Measurements from ENCODE around the gene HIF1A. TPM values are rescaled to one million over a fixed set of nuclear protein-coding genes. Genes with fewer than 3 reads are reported as not detected.
"Not testable (repeated sequence)": the region's sequence is repeated elsewhere in the genome, so short reads cannot be mapped to it uniquely, and the experiment has no call there.

HIF1A gene
- polyA plus RNA-seq, 1 donor: 53.5 TPM

GRCh38 chr14:61673305-61673704 is 22.0 kb upstream of the HIF1A start:
- DNase-seq (ENCODE audit: low read depth): no peak

GRCh38 chr14:61675291-61675690 is 20.0 kb upstream of the HIF1A start:
- no peak for DNase-seq (ENCODE audit: low read depth)

- no peak for DNase-seq (ENCODE audit: low read depth)
These were observed 17.8 kb upstream of the HIF1A start for GRCh38 chr14:61677479-61677878.

DNA sequence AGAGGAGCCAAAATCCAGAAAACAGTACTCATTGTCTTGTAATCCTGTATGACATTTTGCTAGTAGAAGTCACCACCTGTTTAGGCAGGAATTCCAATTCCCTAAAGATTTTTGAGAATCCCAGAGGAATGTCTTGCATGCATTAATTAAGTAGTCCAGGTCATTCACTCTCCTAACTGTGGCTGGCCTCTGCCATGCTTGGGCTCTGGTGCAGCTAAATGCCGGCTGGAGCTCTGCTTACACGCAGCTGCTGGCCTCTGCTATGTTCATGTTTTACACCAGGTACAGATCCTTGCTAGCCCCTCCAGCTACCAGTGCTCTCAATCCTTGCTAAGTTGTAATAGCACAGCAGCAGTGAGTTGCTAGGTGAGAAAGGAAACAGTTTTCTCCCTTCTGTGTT is 16.3 kb upstream of the HIF1A start:
- DNase-seq (ENCODE audit: low read depth): no peak

DNA sequence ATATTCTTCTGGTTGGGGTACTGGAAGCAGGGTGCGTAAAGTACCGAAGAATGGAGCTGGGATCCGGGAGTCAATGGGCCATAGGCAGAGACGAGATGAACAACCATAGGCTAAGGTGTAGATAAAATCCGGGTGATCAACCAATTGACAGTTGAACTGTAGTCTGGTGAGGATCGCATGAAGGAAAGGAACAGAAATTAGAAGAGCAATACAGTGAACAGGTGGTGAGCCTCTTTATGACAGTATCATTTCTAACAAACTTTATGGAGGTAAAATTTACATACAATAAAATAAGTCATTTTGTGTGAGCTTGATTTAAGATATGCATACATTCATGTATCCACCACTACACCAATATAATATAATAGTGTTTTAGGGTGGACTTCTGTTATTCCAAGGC is 13.9 kb upstream of the HIF1A start:
- DNase-seq (ENCODE audit: low read depth): no peak

DNA sequence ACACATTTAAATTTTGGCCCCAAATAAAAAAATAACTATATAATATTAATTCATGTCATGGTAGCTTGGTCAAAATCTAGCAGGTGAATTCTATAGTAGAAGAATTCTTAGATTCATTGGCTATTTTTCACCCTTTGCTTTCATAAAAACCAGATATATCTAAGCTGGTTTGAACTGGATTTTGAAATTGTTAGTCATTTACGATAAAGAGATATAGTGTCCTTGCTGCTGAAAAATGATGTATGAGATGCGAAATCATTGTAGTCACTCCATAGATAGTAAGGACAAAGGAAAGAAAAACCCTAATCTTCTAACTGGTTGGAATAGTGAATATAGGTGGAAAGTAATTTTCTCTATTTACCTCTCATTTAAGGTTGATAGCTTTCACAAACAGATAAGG is 12.2 kb upstream of the HIF1A start:
- no peak for DNase-seq (ENCODE audit: low read depth)

- DNase-seq (ENCODE audit: low read depth): no peak
These were observed 5.3 kb upstream of the HIF1A start for GRCh38 chr14:61690039-61690438.

GRCh38 chr14:61690982-61691381 is 4.3 kb upstream of the HIF1A start:
- DNase-seq (ENCODE audit: low read depth): no peak

GRCh38 chr14:61691495-61691894 is 3.8 kb upstream of the HIF1A start:
- no peak for DNase-seq (ENCODE audit: low read depth)

DNA sequence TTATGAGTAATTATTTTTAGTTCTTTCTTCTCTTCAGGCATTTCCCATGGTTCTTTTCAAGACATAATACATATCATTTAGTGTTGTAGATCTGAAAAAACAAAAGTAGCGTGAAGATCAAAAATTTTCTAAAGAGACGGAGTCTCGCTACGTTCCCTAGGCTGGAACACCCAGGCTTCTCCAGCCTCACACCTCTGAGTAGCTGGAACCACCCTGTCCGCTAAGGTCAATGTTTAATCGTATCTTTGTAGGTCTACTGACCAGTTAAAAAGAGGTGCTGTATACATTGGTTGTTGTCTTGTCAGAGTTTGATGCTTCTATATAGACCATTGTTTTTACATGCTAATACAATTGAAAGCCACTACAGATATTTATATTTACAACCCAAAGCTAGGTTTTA is 1.3 kb upstream of the HIF1A start:
- DNase-seq (ENCODE audit: low read depth): no peak

- no peak for DNase-seq (ENCODE audit: low read depth)
These were observed 598 bp downstream of the HIF1A start for GRCh38 chr14:61695695-61696527.

DNA sequence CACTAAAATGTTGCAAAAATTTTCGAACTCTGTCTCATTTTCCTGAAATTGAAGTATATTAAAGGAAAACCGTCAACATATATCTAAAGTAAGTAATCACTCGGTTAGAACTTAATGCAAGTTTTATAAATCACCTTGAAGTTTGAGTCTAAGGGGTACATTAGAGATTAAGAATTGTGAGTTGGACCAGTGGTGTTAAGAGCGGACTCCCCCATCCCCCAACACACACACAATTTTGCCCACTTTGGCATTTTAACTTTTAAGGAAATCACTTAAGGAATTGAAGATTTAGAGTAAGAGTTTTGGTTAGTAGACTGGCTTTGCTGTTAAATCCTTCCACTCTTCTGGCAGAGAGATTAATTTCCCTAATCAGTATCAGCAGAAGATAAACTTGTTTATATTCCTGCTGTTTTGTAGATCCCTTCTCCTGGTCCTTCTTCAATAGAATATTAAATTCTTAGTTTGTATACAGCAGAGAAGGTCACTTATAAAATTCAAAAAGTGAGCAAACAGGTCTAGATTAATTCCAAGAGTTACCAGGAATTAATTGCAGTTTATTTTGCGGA is 1.5 kb downstream of the HIF1A start:
- no peak for DNase-seq (ENCODE audit: low read depth)

- DNase-seq (ENCODE audit: low read depth): no peak
These were observed 3.1 kb downstream of the HIF1A start for GRCh38 chr14:61698206-61698980.

GRCh38 chr14:61699027-61699426 is 3.7 kb downstream of the HIF1A start:
- no peak for DNase-seq (ENCODE audit: low read depth)

- no peak for DNase-seq (ENCODE audit: low read depth)
These were observed 5.0 kb downstream of the HIF1A start for GRCh38 chr14:61700104-61700886.

DNA sequence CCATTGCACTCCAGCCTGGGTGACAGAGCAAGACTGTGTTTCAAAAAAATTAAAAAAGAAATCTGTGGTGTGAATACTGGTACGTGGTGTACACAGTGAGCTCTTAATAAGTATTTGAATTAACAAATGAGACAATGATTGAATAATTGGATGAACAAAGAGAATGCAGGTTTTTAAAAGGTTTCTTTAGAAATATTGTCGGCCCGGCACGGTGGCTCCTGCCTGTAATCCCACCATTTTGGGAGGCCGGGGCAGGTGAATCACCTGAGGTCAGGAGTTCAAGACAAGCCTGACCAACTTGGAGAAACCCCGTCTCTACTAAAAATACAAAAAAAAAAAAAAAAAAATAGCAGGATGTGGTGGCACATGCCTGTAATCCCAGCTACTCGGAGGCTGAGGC is 6.6 kb downstream of the HIF1A start:
- no peak for DNase-seq (ENCODE audit: low read depth)

- no peak for DNase-seq (ENCODE audit: low read depth)
These were observed 8.2 kb downstream of the HIF1A start for GRCh38 chr14:61703342-61704129.

DNA sequence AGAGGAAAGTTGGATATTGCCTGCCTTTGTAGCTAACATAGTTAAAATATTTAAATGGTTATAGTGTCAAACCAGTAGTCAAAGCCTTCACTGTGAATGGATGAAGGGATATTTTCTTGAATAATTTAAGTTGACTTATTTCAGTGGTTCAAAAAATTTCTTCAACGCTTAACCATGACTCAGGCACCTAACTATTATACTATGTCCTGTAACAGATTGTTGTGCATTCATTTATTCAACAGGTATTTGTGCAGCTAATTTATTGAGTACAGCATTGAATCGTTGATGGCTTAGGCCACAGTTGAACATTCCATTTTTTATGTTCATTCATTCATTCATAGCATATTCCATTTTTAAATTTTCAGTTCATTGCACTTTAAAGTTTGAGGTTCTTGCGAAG is 9.2 kb downstream of the HIF1A start:
- DNase-seq (ENCODE audit: low read depth): no peak

DNA sequence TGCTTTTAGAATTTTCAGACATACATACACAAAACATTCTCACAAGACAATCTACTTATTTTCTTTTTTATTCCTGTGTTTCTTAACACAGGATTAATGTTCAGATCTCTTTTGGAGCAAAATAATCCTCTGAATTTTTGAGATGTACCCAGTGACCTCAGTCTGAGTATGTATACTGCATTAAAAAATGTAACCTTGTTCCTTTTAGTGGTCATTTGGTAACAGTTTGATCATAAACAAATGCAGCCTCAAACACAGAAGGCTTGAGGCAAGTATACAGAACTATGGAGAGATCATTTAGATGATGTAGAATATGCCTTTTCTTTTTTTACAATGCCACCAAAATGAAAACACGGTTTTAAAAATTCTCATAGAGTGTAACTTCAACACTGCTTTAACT is 9.7 kb downstream of the HIF1A start:
- no peak for DNase-seq (ENCODE audit: low read depth)

- DNase-seq (ENCODE audit: low read depth): no peak
These were observed 10.9 kb downstream of the HIF1A start for GRCh38 chr14:61706096-61706690.

DNA sequence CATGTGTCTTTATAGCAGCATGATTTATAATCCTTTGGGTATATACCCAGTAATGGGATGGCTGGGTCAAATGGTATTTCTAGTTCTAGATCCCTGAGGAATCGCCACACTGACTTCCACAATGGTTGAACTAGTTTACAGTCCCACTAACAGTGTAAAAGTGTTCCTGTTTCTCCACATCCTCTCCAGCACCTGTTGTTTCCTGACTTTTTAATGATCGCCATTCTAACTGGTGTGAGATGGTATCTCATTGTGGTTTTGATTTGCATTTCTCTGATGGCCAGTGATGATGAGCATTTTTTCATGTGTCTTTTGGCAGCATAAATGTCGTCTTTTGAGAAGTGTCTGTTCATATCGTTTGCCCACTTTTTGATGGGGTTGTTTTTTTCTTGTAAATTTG is 12.5 kb downstream of the HIF1A start:
- DNase-seq (ENCODE audit: low read depth): not testable (repeated sequence)
